DMS53 treated with DMSO at 0.1 percent for 48 hours (cell line): ENCODE data around the gene RHBDL1.
A peak's percentile ranks its signal among the peaks of the same experiment; 100 is the strongest.

Source experiments
- DNase-seq: peaks from one replicate; lab custom pipeline; 2025; ENCODE audit not compliant: unreplicated experiment; lab: John Stamatoyannopoulos, UW

Gene RHBDL1

GRCh38 chr16:717450-718245 lies 42.2 kb downstream of the RHBDL1 start:
- DNase-seq = no peak

- DNase-seq = no peak
Observed at GRCh38 chr16:718389-718788, 42.9 kb downstream of the RHBDL1 start.

GRCh38 chr16:718922-719321 lies 43.5 kb downstream of the RHBDL1 start:
- DNase-seq = no peak

- peak; percentile 53 for DNase-seq
Observed at GRCh38 chr16:719815-720446, 44.5 kb downstream of the RHBDL1 start.

GRCh38 chr16:720447-720989 lies 45.0 kb downstream of the RHBDL1 start:
- DNase-seq = peak; percentile 37

- peak; percentile 64 for DNase-seq
Observed at GRCh38 chr16:720990-721764, 45.7 kb downstream of the RHBDL1 start, which contains the start of gene ANTKMT. TSS of gene ANTKMT (plus strand) at chr16:721146. CDS start at chr16:721275, 129 bp downstream.

- no peak for DNase-seq
Observed at GRCh38 chr16:721765-722540, 46.5 kb downstream of the RHBDL1 start.

- no peak for DNase-seq
Observed at GRCh38 chr16:722835-723633, 47.6 kb downstream of the RHBDL1 start.

- DNase-seq = no peak
Observed at GRCh38 chr16:723695-724094, 48.2 kb downstream of the RHBDL1 start.

GRCh38 chr16:724188-725040 lies 48.9 kb downstream of the RHBDL1 start:
- DNase-seq = no peak

- no peak for DNase-seq
Observed at GRCh38 chr16:725041-725376, 49.5 kb downstream of the RHBDL1 start.

- no peak for DNase-seq
Observed at GRCh38 chr16:725463-726187, 50.2 kb downstream of the RHBDL1 start.

GRCh38 chr16:726188-726437 lies 50.6 kb downstream of the RHBDL1 start:
- DNase-seq = no peak

GRCh38 chr16:726438-727290 lies 51.2 kb downstream of the RHBDL1 start, which contains the start of the genes CCDC78 and HAGHL:
TSS of gene CCDC78 (minus strand) at chr16:726443. CDS start at chr16:726367, 76 bp downstream.
TSS of gene HAGHL (plus strand) at chr16:727106. CDS start at chr16:727510, 404 bp downstream.
- DNase-seq = peak; percentile 53

- DNase-seq = no peak
Observed at GRCh38 chr16:727291-727977, 52.0 kb downstream of the RHBDL1 start.
